Trophoblast cell (in vitro differentiated cells and primary cell): ENCODE results near the gene IQCF5. TPM values are rescaled to one million over a fixed set of nuclear protein-coding genes. Genes with fewer than 3 reads are reported as not detected.

Experiments
- DNase-seq, 2 donors: peaks; one replicate each; pipeline ENCODE4 v3.0.0-alpha.2; 2016
- H2AFZ ChIP-seq: 2 replicates; pipeline ENCODE4 v1.6.1; 2013; ENCODE audit warnings: low read length, moderate library complexity, mild to moderate bottlenecking; ENCODE audit not compliant: insufficient read depth, poor library complexity
- H2AK5ac ChIP-seq: 2 replicates; pipeline ENCODE4 v1.6.1; 2013; ENCODE audit warnings: mild to moderate bottlenecking, low read length
- H2BK120ac ChIP-seq: 2 replicates; pipeline ENCODE4 v1.6.1; 2013; ENCODE audit warnings: low read length, mild to moderate bottlenecking, moderate library complexity; ENCODE audit not compliant: insufficient read depth, poor library complexity
- H2BK12ac ChIP-seq: 2 replicates; pipeline ENCODE4 v1.6.1; 2013; ENCODE audit warnings: mild to moderate bottlenecking, low read length, moderate library complexity
- H2BK5ac ChIP-seq: 2 replicates; pipeline ENCODE4 v1.6.1; 2013; ENCODE audit warnings: low read length, low read depth, moderate library complexity, mild to moderate bottlenecking; ENCODE audit not compliant: poor library complexity
- H3K14ac ChIP-seq: 2 replicates; pipeline ENCODE4 v1.6.1; 2013; ENCODE audit warnings: mild to moderate bottlenecking, low read length
- H3K18ac ChIP-seq: 2 replicates; pipeline ENCODE4 v1.6.1; 2013; ENCODE audit warnings: mild to moderate bottlenecking, low read length
- H3K23ac ChIP-seq: 2 replicates; pipeline ENCODE4 v1.6.1; 2013; ENCODE audit warnings: low read length
- H3K27ac ChIP-seq: 2 replicates; pipeline ENCODE4 v1.5.1; 2013; ENCODE audit warnings: low read depth, mild to moderate bottlenecking, inconsistent platforms, low read length, moderate library complexity
- H3K27me3 ChIP-seq: 2 replicates; pipeline ENCODE4 v1.6.1; 2013; ENCODE audit warnings: inconsistent platforms, mild to moderate bottlenecking, low read length, moderate library complexity; ENCODE audit not compliant: insufficient read depth
- H3K36me3 ChIP-seq, 2 experiments: 1 replicate in 1 of 2; 2 replicates in 1 of 2; pipeline ENCODE4 v1.6.1; 2013; ENCODE audit warnings: low read length in 2 of 2, mild to moderate bottlenecking in 2 of 2, moderate library complexity in 1 of 2; ENCODE audit not compliant: insufficient read depth in 2 of 2, control insufficient read depth in 1 of 2
- H3K4ac ChIP-seq: 2 replicates; pipeline ENCODE4 v1.6.1; 2013; ENCODE audit warnings: low read depth, mild to moderate bottlenecking, low read length, moderate library complexity
- H3K4me1 ChIP-seq, 2 experiments: 1 replicate in 1 of 2; 2 replicates in 1 of 2; pipeline ENCODE4 v1.6.1; 2013; ENCODE audit warnings: low read length in 2 of 2, mild to moderate bottlenecking in 2 of 2, moderate library complexity in 1 of 2; ENCODE audit not compliant: insufficient read depth in 2 of 2, control insufficient read depth in 1 of 2
- H3K4me2 ChIP-seq: 2 replicates; pipeline ENCODE4 v1.6.1; 2013; ENCODE audit warnings: inconsistent platforms, mild to moderate bottlenecking, low read length, moderate library complexity
- H3K4me3 ChIP-seq: 2 replicates; pipeline ENCODE4 v1.5.1; 2013; ENCODE audit warnings: mild to moderate bottlenecking, low read depth, low read length, inconsistent platforms
- H3K79me1 ChIP-seq: one replicate; pipeline ENCODE4 v1.6.1; 2013; ENCODE audit warnings: low read length
- H3K79me2 ChIP-seq: 2 replicates; pipeline ENCODE4 v1.6.1; 2013; ENCODE audit warnings: low read length, mild to moderate bottlenecking; ENCODE audit not compliant: control insufficient read depth, insufficient read depth, poor library complexity
- H3K9ac ChIP-seq: 2 replicates; pipeline ENCODE4 v1.6.1; 2013; ENCODE audit warnings: mild to moderate bottlenecking, low read length
- H3K9me3 ChIP-seq: 2 replicates; pipeline ENCODE4 v1.6.1; 2013; ENCODE audit warnings: low read depth, mild to moderate bottlenecking, control low read depth, inconsistent platforms, low read length; ENCODE audit not compliant: insufficient read depth
- H4K12ac ChIP-seq: 2 replicates; pipeline ENCODE4 v1.6.1; 2013; ENCODE audit warnings: low read depth, mild to moderate bottlenecking, low read length, moderate library complexity
- H4K8ac ChIP-seq: 2 replicates; pipeline ENCODE4 v1.6.1; 2013; ENCODE audit warnings: low read depth, mild to moderate bottlenecking, low read length, moderate library complexity
- H4K91ac ChIP-seq: one replicate; pipeline ENCODE4 v1.6.1; 2013; ENCODE audit warnings: low read depth, mild to moderate bottlenecking, low read length, moderate library complexity
- WGBS: extraction: QIAGEN DNeasy Blood & Tissue Kit; methylation state at CpG from one replicate; pipeline ENCODE4 v1.1.7; 2013; ENCODE audit warnings: missing lambda C conversion rate; ENCODE audit not compliant: insufficient read length, insufficient coverage; ENCODE audit errors: extremely low coverage; 5-methylcytosine and 5-hydroxymethylcytosine counted together
- polyA plus RNA-seq: library from polyadenylated mRNA; stranded (reverse); fragments of 200-250 nt; gene quantifications from 2 replicates; pipeline ENCODE4 v1.2.3, GENCODE V29; 2013

Gene IQCF5
- not detected in 2 replicates for polyA plus RNA-seq

- H3K27me3 ChIP-seq = no peaks in the 10 kb centered on the region
- no peak within 1 kb of the TSS for H3K23ac ChIP-seq
- H3K79me1 ChIP-seq = no peaks in the 10 kb centered on the region
- H3K9ac ChIP-seq = no peak within 1 kb of the TSS
- H3K18ac ChIP-seq = no peak within 1 kb of the TSS
- no peak within 1 kb of the TSS for H2BK12ac ChIP-seq
- no peak within 1 kb of the TSS for H2AK5ac ChIP-seq
- H2AFZ ChIP-seq = no peak within 1 kb of the TSS
- H2BK5ac ChIP-seq = no peak within 1 kb of the TSS
- H3K79me2 ChIP-seq = no peaks in the 10 kb centered on the region
- H4K8ac ChIP-seq = no peak within 1 kb of the TSS
- peaks cover 8% of the 10 kb centered on the region in 2 experiments for H3K4me1 ChIP-seq
- H3K27ac ChIP-seq = no peak within 1 kb of the TSS
- no peak within 1 kb of the TSS for H4K91ac ChIP-seq
- H4K12ac ChIP-seq = no peak within 1 kb of the TSS
- no CpG with 5 or more reads among the region's 4 CpGs for WGBS
- no peak within 1 kb of the TSS for H3K4ac ChIP-seq
- DNase-seq = no peak
- H2BK120ac ChIP-seq = no peak within 1 kb of the TSS
- H3K36me3 ChIP-seq = no peaks in the 10 kb centered on the region
- no peak within 1 kb of the TSS for H3K4me2 ChIP-seq
- no peak within 1 kb of the TSS for H3K4me3 ChIP-seq
- H3K14ac ChIP-seq = no peak within 1 kb of the TSS
- peaks cover 3% of the 10 kb centered on the region for H3K9me3 ChIP-seq
Observed at GRCh38 chr3:51875501-51875900, at the start of gene IQCF5. Gene IQCF5, minus strand, starts transcription at chr3:51875601. Its CDS starts 70 bp downstream, at chr3:51875531.

GRCh38 chr3:51921081-51921578, 45.7 kb upstream of the IQCF5 start:
- no peaks in the 10 kb centered on the region for H3K79me2 ChIP-seq
- no peak overlapping the region for H2BK12ac ChIP-seq
- no peaks in the 10 kb centered on the region for H3K4me1 ChIP-seq
- H3K27me3 ChIP-seq = no peaks in the 10 kb centered on the region
- H4K8ac ChIP-seq = no peak overlapping the region
- H2AK5ac ChIP-seq = no peak overlapping the region
- H3K4ac ChIP-seq = no peak overlapping the region
- no peak overlapping the region for H2AFZ ChIP-seq
- H2BK120ac ChIP-seq = no peak overlapping the region
- H3K9ac ChIP-seq = no peak overlapping the region
- no peak overlapping the region for H3K14ac ChIP-seq
- H3K18ac ChIP-seq = no peak overlapping the region
- no peak overlapping the region for H3K27ac ChIP-seq
- no peak for DNase-seq
- no peak overlapping the region for H3K4me2 ChIP-seq
- no peak overlapping the region for H3K4me3 ChIP-seq
- no peaks in the 10 kb centered on the region for H3K36me3 ChIP-seq
- WGBS = no CpG with 5 or more reads among the region's 11 CpGs
- H3K9me3 ChIP-seq = no peaks in the 10 kb centered on the region
- H3K23ac ChIP-seq = no peak overlapping the region
- no peak overlapping the region for H2BK5ac ChIP-seq
- no peaks in the 10 kb centered on the region for H3K79me1 ChIP-seq
- no peak overlapping the region for H4K91ac ChIP-seq
- no peak overlapping the region for H4K12ac ChIP-seq

- no peak overlapping the region for H3K4me3 ChIP-seq
- WGBS = no CpG with 5 or more reads among the region's 5 CpGs
- H3K27me3 ChIP-seq = no peaks in the 10 kb centered on the region
- H3K27ac ChIP-seq = no peak overlapping the region
- no peak overlapping the region for H4K91ac ChIP-seq
- H3K79me2 ChIP-seq = no peaks in the 10 kb centered on the region
- no peaks in the 10 kb centered on the region for H3K9me3 ChIP-seq
- no peak overlapping the region for H3K23ac ChIP-seq
- H3K36me3 ChIP-seq = no peaks in the 10 kb centered on the region
- H3K4me1 ChIP-seq = no peaks in the 10 kb centered on the region
- no peak overlapping the region for H2BK5ac ChIP-seq
- no peak overlapping the region for H3K4ac ChIP-seq
- H2BK120ac ChIP-seq = no peak overlapping the region
- DNase-seq = no peak
- no peak overlapping the region for H2BK12ac ChIP-seq
- no peak overlapping the region for H2AFZ ChIP-seq
- no peak overlapping the region for H3K4me2 ChIP-seq
- no peak overlapping the region for H3K9ac ChIP-seq
- H4K12ac ChIP-seq = no peak overlapping the region
- H3K18ac ChIP-seq = no peak overlapping the region
- no peaks in the 10 kb centered on the region for H3K79me1 ChIP-seq
- no peak overlapping the region for H3K14ac ChIP-seq
- no peak overlapping the region for H2AK5ac ChIP-seq
- H4K8ac ChIP-seq = no peak overlapping the region
Observed at GRCh38 chr3:51916418-51916817, 41.0 kb upstream of the IQCF5 start.

GRCh38 chr3:51908026-51908425, 32.6 kb upstream of the IQCF5 start:
- no peak overlapping the region for H2AK5ac ChIP-seq
- H4K12ac ChIP-seq = no peak overlapping the region
- no peak overlapping the region for H3K9ac ChIP-seq
- H3K79me1 ChIP-seq = no peaks in the 10 kb centered on the region
- no peak overlapping the region for H2BK5ac ChIP-seq
- no peak overlapping the region for H3K4me3 ChIP-seq
- H2BK120ac ChIP-seq = no peak overlapping the region
- no peak overlapping the region for H2BK12ac ChIP-seq
- H3K27ac ChIP-seq = no peak overlapping the region
- DNase-seq = no peak
- H3K23ac ChIP-seq = no peak overlapping the region
- H3K18ac ChIP-seq = no peak overlapping the region
- H3K9me3 ChIP-seq = peaks cover 7% of the 10 kb centered on the region
- no peaks in the 10 kb centered on the region for H3K79me2 ChIP-seq
- H3K4me2 ChIP-seq = no peak overlapping the region
- no peak overlapping the region for H4K91ac ChIP-seq
- H3K4ac ChIP-seq = no peak overlapping the region
- H3K27me3 ChIP-seq = no peaks in the 10 kb centered on the region
- H3K14ac ChIP-seq = no peak overlapping the region
- H4K8ac ChIP-seq = no peak overlapping the region
- no peaks in the 10 kb centered on the region for H3K4me1 ChIP-seq
- no peak overlapping the region for H2AFZ ChIP-seq
- no peaks in the 10 kb centered on the region for H3K36me3 ChIP-seq
- no CpG with 5 or more reads among the region's 4 CpGs for WGBS
